ENCODE data around the gene GNB1.
"Not testable (repeated sequence)": the region's sequence is repeated elsewhere in the genome, so short reads cannot be mapped to it uniquely, and the experiment has no call there.

GRCh38 chr1:1934848-1935247, 44.0 kb upstream of the GNB1 start:
- TF ChIP-seq CTCF (IDR thresholded peaks at IDR 0.05; ENCODE audit: insufficient read depth, low read length, poor library complexity, severe bottlenecking); EZH2phosphoT487 (conservative IDR thresholded peaks at IDR 0.05; ENCODE audit: low read length): not testable (repeated sequence)

All from SU-DHL-6 (cell line).